Osteocyte (in vitro differentiated cells): ENCODE data around the gene JOSD2. TPM values are rescaled to one million over a fixed set of nuclear protein-coding genes. Genes with fewer than 3 reads are reported as not detected.
"Not testable (repeated sequence)": the region's sequence is repeated elsewhere in the genome, so short reads cannot be mapped to it uniquely, and the experiment has no call there.

Source experiments
- DNase-seq: peaks from one replicate; pipeline ENCODE4 v3.0.0; 2021; ENCODE audit warnings: mixed read lengths; ENCODE audit not compliant: unreplicated experiment; ENCODE audit errors: extremely low spot score
- H3K27ac Mint-ChIP-seq: one replicate; pipeline ENCODE4 v1.8.0; 2021; ENCODE audit warnings: mild to moderate bottlenecking, mixed read lengths; ENCODE audit not compliant: unreplicated experiment
- H3K27me3 Mint-ChIP-seq: one replicate; pipeline ENCODE4 v1.8.0; 2021; ENCODE audit warnings: mixed read lengths; ENCODE audit not compliant: unreplicated experiment
- H3K36me3 Mint-ChIP-seq: one replicate; pipeline ENCODE4 v1.8.0; 2021; ENCODE audit warnings: mixed read lengths; ENCODE audit not compliant: unreplicated experiment
- H3K4me1 Mint-ChIP-seq: one replicate; pipeline ENCODE4 v1.8.0; 2021; ENCODE audit warnings: mixed read lengths; ENCODE audit not compliant: unreplicated experiment
- H3K4me3 Mint-ChIP-seq: one replicate; pipeline ENCODE4 v1.8.0; 2021; ENCODE audit warnings: mild to moderate bottlenecking, moderate library complexity, mixed read lengths; ENCODE audit not compliant: unreplicated experiment
- H3K9me3 Mint-ChIP-seq: one replicate; pipeline ENCODE4 v1.8.0; 2021; ENCODE audit warnings: mixed read lengths; ENCODE audit not compliant: unreplicated experiment
- CTCF ChIP-seq: fragments of 200-600 bp; sonication (generic); IDR thresholded peaks from 2 replicates; pipeline ENCODE4 v1.5.0; 2021; ENCODE audit warnings: antibody characterized with exemption, mild to moderate bottlenecking, moderate library complexity
- total RNA-seq: library from RNA; stranded (reverse); gene quantifications from 2 replicates; pipeline ENCODE4 v1.2.1, GENCODE V29; 2021

The JOSD2 gene
- total RNA-seq, 1 donor from 2014 or later, result 43.7 TPM

DNA sequence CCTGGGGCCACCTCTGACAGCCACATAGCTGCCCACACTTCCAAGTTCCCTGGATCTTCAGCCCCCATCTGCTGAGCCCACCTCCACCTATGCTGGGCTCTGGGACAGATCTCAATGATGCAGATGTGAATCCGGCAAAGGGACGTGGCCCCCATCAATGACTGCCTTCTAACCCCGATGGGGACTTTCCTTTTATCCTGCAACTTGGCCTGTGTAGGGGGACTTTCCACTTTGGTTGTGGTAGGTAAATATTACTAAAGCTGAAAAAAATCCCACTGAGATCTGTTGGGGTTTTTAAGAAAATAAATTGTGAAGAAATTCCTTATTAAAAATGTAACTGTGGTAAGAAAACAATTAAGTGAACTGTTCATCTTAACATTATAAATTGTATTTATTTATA lies 23.5 kb upstream of the JOSD2 start:
- Mint-ChIP-seq H3K9me3 (peaks cover 15% of the 10 kb centered on the region), H3K27me3 (no peaks in the 10 kb centered on the region), H3K36me3 (no peaks in the 10 kb centered on the region), H3K4me1 (no peaks in the 10 kb centered on the region), H3K27ac (no peak overlapping the region), H3K4me3 (no peak overlapping the region)
- no peak for TF ChIP-seq CTCF
- no peak for DNase-seq

- no peak overlapping the region for H3K27ac Mint-ChIP-seq
- no peak for DNase-seq
- H3K36me3 Mint-ChIP-seq, result no peaks in the 10 kb centered on the region
Observed at GRCh38 chr19:50532952-50533351, 22.0 kb upstream of the JOSD2 start.

DNA sequence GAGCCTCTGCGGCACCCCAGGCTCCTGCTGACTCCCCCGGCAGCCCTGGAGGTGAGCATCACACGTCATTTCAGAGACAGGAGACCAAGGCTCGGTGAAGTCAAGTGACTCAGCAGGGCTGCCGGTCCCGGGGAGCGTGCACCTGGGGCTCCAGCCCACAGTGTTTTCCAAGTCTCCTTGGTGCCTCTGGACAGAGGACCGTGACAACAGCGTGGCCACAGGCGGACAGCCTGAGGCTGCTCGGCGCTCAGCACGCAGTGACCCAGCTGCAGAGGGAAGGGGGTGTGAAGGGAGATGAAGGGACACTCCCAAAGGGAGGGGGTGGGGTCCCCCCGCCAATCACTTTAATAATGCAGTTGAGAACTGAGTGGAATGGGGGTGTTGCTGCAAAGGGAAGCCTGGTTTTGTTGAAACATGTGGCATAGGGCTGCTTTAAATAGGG lies 20.2 kb upstream of the JOSD2 start:
- Mint-ChIP-seq H3K4me3 (no peak overlapping the region), H3K36me3 (no peaks in the 10 kb centered on the region), H3K27me3 (no peaks in the 10 kb centered on the region), H3K27ac (no peak overlapping the region), H3K4me1 (no peaks in the 10 kb centered on the region), H3K9me3 (peaks cover 15% of the 10 kb centered on the region)
- no peak for TF ChIP-seq CTCF
- no peak for DNase-seq

More at GRCh38 chr19:50532952-50533351, 22.0 kb upstream of the JOSD2 start:
- no peak for TF ChIP-seq CTCF
- Mint-ChIP-seq H3K4me1 (no peaks in the 10 kb centered on the region), H3K9me3 (peaks cover 15% of the 10 kb centered on the region), H3K27me3 (no peaks in the 10 kb centered on the region), H3K4me3 (no peak overlapping the region)

GRCh38 chr19:50528052-50528451 lies 17.1 kb upstream of the JOSD2 start:
- DNase-seq, H3K9me3 Mint-ChIP-seq, H3K36me3 Mint-ChIP-seq, H3K27me3 Mint-ChIP-seq, H3K4me1 Mint-ChIP-seq, H3K4me3 Mint-ChIP-seq, H3K27ac Mint-ChIP-seq: not testable (repeated sequence)

- H3K4me1 Mint-ChIP-seq, result no peaks in the 10 kb centered on the region
- no peak for DNase-seq
- no peak for TF ChIP-seq CTCF
- no peaks in the 10 kb centered on the region for H3K27me3 Mint-ChIP-seq
- H3K4me3 Mint-ChIP-seq, result no peak overlapping the region
- no peaks in the 10 kb centered on the region for H3K36me3 Mint-ChIP-seq
- H3K27ac Mint-ChIP-seq, result no peak overlapping the region
- no peaks in the 10 kb centered on the region for H3K9me3 Mint-ChIP-seq
Observed at GRCh38 chr19:50522881-50523280, 11.9 kb upstream of the JOSD2 start.
